Measurements from ENCODE around the gene ASCL5.
A peak's percentile ranks its signal among the peaks of the same experiment; 100 is the strongest.

Gene ASCL5

DNA sequence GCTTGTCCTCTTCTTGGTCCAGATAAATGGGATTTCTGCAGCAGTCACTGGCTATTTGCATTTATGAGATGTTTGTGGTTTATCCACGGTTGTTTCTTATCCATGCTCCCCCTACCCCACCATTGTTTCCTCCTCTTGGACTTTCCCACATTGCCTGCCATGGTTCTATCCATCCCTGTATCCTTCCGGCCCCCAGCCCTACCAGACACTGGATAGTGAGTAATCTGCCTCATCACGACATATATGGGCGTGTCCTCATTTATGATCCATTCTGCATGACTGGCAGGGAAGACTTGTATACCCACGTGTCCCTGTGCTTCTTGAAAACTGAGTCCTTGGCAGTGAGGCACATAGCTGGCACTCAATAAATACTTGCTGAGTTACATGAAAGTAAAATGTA is 54.8 kb downstream of the ASCL5 start:
- H3K79me2 ChIP-seq (ENCODE audit: insufficient read depth, low read length), result no peaks in the 10 kb centered on the region
- no peaks in the 10 kb centered on the region for H3K27me3 ChIP-seq (ENCODE audit: insufficient read depth, low read length, poor library complexity, severe bottlenecking)
- no peaks in the 10 kb centered on the region for H3K9me3 ChIP-seq (ENCODE audit: insufficient read depth, low read depth, low read length)
- H3K4me3 ChIP-seq (ENCODE audit: low read length, poor library complexity, severe bottlenecking), result no peak overlapping the region
- H3K36me3 ChIP-seq (ENCODE audit: insufficient read depth, low read length), result no peaks in the 10 kb centered on the region
- no peaks in the 10 kb centered on the region for H4K20me1 ChIP-seq (ENCODE audit: insufficient read depth, low read length, poor library complexity, severe bottlenecking)
- peak overlapping the region; percentile 28 for H3K4me2 ChIP-seq (ENCODE audit: low read depth, low read length, poor library complexity, severe bottlenecking)
- TF ChIP-seq, protein P1, sequence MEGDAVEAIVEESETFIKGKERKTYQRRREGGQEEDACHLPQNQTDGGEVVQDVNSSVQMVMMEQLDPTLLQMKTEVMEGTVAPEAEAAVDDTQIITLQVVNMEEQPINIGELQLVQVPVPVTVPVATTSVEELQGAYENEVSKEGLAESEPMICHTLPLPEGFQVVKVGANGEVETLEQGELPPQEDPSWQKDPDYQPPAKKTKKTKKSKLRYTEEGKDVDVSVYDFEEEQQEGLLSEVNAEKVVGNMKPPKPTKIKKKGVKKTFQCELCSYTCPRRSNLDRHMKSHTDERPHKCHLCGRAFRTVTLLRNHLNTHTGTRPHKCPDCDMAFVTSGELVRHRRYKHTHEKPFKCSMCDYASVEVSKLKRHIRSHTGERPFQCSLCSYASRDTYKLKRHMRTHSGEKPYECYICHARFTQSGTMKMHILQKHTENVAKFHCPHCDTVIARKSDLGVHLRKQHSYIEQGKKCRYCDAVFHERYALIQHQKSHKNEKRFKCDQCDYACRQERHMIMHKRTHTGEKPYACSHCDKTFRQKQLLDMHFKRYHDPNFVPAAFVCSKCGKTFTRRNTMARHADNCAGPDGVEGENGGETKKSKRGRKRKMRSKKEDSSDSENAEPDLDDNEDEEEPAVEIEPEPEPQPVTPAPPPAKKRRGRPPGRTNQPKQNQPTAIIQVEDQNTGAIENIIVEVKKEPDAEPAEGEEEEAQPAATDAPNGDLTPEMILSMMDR (conservative IDR thresholded peaks at IDR 0.05; ENCODE audit: low read length), result no peak
- TF ChIP-seq EZH2phosphoT487 (IDR thresholded peaks at IDR 0.05; ENCODE audit: borderline replicate concordance), result no peak
- no peak overlapping the region for H2AFZ ChIP-seq (ENCODE audit: low read length)
- H3K9me2 ChIP-seq (replicated peaks; ENCODE audit: low read depth, low read length), result no peaks in the 10 kb centered on the region
- H3F3A ChIP-seq (ENCODE audit: low read depth), result no peaks in the 10 kb centered on the region
- no peak overlapping the region for H3K9ac ChIP-seq (ENCODE audit: low read depth, low read length, poor library complexity, severe bottlenecking)
- H3K4me1 ChIP-seq (ENCODE audit: insufficient read depth, low read length, poor library complexity, severe bottlenecking), result peaks cover 13% of the 10 kb centered on the region

DNA sequence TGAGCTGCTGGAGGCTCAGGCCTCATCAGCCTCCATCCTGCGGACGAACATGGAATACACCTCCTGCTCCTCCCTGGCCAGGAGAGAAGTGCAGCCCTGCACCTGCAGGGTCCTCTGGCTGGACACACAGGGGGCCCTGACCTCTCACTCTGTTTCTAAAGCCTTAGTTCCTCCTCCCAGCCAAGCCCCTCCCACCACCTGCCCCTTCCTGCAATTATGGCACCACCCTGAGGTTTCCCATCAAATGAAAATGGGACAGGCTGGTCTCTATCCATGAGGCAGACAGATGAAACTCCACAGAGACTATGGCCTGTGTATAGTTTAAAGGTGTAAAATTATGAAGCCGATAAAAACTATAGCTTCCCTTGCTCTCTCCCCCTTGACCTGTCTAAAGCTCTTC is 57.3 kb downstream of the ASCL5 start:
- Histone ChIP-seq H3K27me3 (ENCODE audit: insufficient read depth, low read length, poor library complexity, severe bottlenecking) (no peaks in the 10 kb centered on the region), H3K4me2 (ENCODE audit: low read depth, low read length, poor library complexity, severe bottlenecking) (no peak overlapping the region), H3K4me3 (ENCODE audit: low read length, poor library complexity, severe bottlenecking) (no peak overlapping the region), H3K9me3 (ENCODE audit: insufficient read depth, low read depth, low read length) (no peaks in the 10 kb centered on the region), H3F3A (ENCODE audit: low read depth) (no peaks in the 10 kb centered on the region), H3K4me1 (ENCODE audit: insufficient read depth, low read length, poor library complexity, severe bottlenecking) (peaks cover 13% of the 10 kb centered on the region), H3K79me2 (ENCODE audit: insufficient read depth, low read length) (no peaks in the 10 kb centered on the region), H3K36me3 (ENCODE audit: insufficient read depth, low read length) (no peaks in the 10 kb centered on the region), H3K9ac (ENCODE audit: low read depth, low read length, poor library complexity, severe bottlenecking) (no peak overlapping the region), H2AFZ (ENCODE audit: low read length) (peak overlapping the region; percentile 67), H3K9me2 (replicated peaks; ENCODE audit: low read depth, low read length) (no peaks in the 10 kb centered on the region), H4K20me1 (ENCODE audit: insufficient read depth, low read length, poor library complexity, severe bottlenecking) (no peaks in the 10 kb centered on the region)
- TF ChIP-seq, protein P1 (conservative IDR thresholded peaks at IDR 0.05; ENCODE audit: low read length), result no peak
- TF ChIP-seq EZH2phosphoT487 (IDR thresholded peaks at IDR 0.05; ENCODE audit: borderline replicate concordance), result no peak

DNA sequence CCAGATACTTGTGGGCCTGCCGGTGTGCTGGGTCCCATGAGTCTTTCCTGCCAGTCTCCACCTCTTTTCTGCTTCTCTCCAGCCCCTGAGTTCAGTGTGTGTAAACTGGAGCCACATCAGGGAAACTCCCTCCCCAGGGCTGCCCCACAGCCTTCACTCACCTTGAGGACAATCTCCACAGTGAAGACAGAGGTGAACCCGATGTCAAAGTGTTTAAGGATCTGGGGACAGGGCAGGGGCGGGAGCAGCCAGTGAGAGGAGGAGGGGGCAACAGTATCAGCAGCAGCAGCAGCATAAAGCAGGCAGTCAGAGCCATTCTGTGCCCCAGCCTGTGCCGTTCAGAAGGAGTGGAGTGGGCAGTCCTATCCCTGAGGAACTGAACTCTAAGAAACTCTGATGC is 58.0 kb downstream of the ASCL5 start:
- no peak overlapping the region for H3K9ac ChIP-seq (ENCODE audit: low read depth, low read length, poor library complexity, severe bottlenecking)
- H3K27me3 ChIP-seq (ENCODE audit: insufficient read depth, low read length, poor library complexity, severe bottlenecking), result no peaks in the 10 kb centered on the region
- H3K36me3 ChIP-seq (ENCODE audit: insufficient read depth, low read length), result no peaks in the 10 kb centered on the region
- peak overlapping the region; percentile 67; the same call in 1 of the 2 replicates for H2AFZ ChIP-seq (ENCODE audit: low read length)
- no peaks in the 10 kb centered on the region for H3K9me2 ChIP-seq (replicated peaks; ENCODE audit: low read depth, low read length)
- H3K4me1 ChIP-seq (ENCODE audit: insufficient read depth, low read length, poor library complexity, severe bottlenecking), result peaks cover 13% of the 10 kb centered on the region
- no peaks in the 10 kb centered on the region for H4K20me1 ChIP-seq (ENCODE audit: insufficient read depth, low read length, poor library complexity, severe bottlenecking)
- no peak overlapping the region for H3K4me3 ChIP-seq (ENCODE audit: low read length, poor library complexity, severe bottlenecking)
- no peaks in the 10 kb centered on the region for H3K79me2 ChIP-seq (ENCODE audit: insufficient read depth, low read length)
- no peak overlapping the region for H3K4me2 ChIP-seq (ENCODE audit: low read depth, low read length, poor library complexity, severe bottlenecking)
- H3K9me3 ChIP-seq (ENCODE audit: insufficient read depth, low read depth, low read length), result no peaks in the 10 kb centered on the region
- TF ChIP-seq EZH2phosphoT487 (IDR thresholded peaks at IDR 0.05; ENCODE audit: borderline replicate concordance), result no peak
- TF ChIP-seq, protein P1 (conservative IDR thresholded peaks at IDR 0.05; ENCODE audit: low read length), result no peak
- no peaks in the 10 kb centered on the region for H3F3A ChIP-seq (ENCODE audit: low read depth)

Measured in Loucy (cell line).